ENCODE measurements around the gene GPR82.
"Not testable (repeated sequence)": the region's sequence is repeated elsewhere in the genome, so short reads cannot be mapped to it uniquely, and the experiment has no call there.

The GPR82 gene

GRCh38 chrX:41723826-41724225 lies at the start of gene GPR82:
TSS of gene GPR82 (plus strand) at chrX:41724181. CDS start at chrX:41727027, 2,846 bp downstream.
- no peak within 1 kb of the TSS for H3K4me3 ChIP-seq (ENCODE audit: low read depth in 1 of 2, low read length in 2 of 2)
- no peak within 1 kb of the TSS for H3K9ac ChIP-seq (ENCODE audit: low read length)
- H3K36me3 ChIP-seq (ENCODE audit: insufficient read depth, low read length), result no peaks in the 10 kb centered on the region
- H3K27ac ChIP-seq (ENCODE audit: low read depth, low read length), result no peak within 1 kb of the TSS
- no peaks in the 10 kb centered on the region for H3K27me3 ChIP-seq (ENCODE audit: control insufficient read depth in 1 of 2, insufficient read depth in 2 of 2, low read length in 2 of 2)
- H3K4me1 ChIP-seq (ENCODE audit: insufficient read depth, low read length), result no peaks in the 10 kb centered on the region
- peaks cover 3% of the 10 kb centered on the region for H3K9me3 ChIP-seq (ENCODE audit: low read length)

- not testable (repeated sequence) for H3K9me3 ChIP-seq (ENCODE audit: low read length); H3K4me3 ChIP-seq (ENCODE audit: low read depth in 1 of 2, low read length in 2 of 2); H3K4me1 ChIP-seq (ENCODE audit: insufficient read depth, low read length); H3K36me3 ChIP-seq (ENCODE audit: insufficient read depth, low read length); H3K9ac ChIP-seq (ENCODE audit: low read length); H3K27me3 ChIP-seq (ENCODE audit: control insufficient read depth in 1 of 2, insufficient read depth in 2 of 2, low read length in 2 of 2); H3K27ac ChIP-seq (ENCODE audit: low read depth, low read length)
Observed at GRCh38 chrX:41676361-41676760, 47.6 kb upstream of the GPR82 start.

GRCh38 chrX:41677183-41678060 lies 46.6 kb upstream of the GPR82 start:
- H3K27ac ChIP-seq (ENCODE audit: low read depth, low read length), result no peak overlapping the region
- no peak overlapping the region for H3K9ac ChIP-seq (ENCODE audit: low read length)
- no peaks in the 10 kb centered on the region for H3K4me1 ChIP-seq (ENCODE audit: insufficient read depth, low read length)
- H3K9me3 ChIP-seq (ENCODE audit: low read length), result no peaks in the 10 kb centered on the region
- H3K4me3 ChIP-seq (ENCODE audit: low read depth in 1 of 2, low read length in 2 of 2), result no peak overlapping the region
- H3K36me3 ChIP-seq (ENCODE audit: insufficient read depth, low read length), result no peaks in the 10 kb centered on the region
- H3K27me3 ChIP-seq (ENCODE audit: control insufficient read depth in 1 of 2, insufficient read depth in 2 of 2, low read length in 2 of 2), result no peaks in the 10 kb centered on the region

- H3K4me3 ChIP-seq (ENCODE audit: low read depth in 1 of 2, low read length in 2 of 2), result no peak overlapping the region
- H3K27me3 ChIP-seq (ENCODE audit: control insufficient read depth in 1 of 2, insufficient read depth in 2 of 2, low read length in 2 of 2), result no peaks in the 10 kb centered on the region
- H3K9me3 ChIP-seq (ENCODE audit: low read length), result no peaks in the 10 kb centered on the region
- H3K4me1 ChIP-seq (ENCODE audit: insufficient read depth, low read length), result no peaks in the 10 kb centered on the region
- H3K36me3 ChIP-seq (ENCODE audit: insufficient read depth, low read length), result no peaks in the 10 kb centered on the region
- H3K27ac ChIP-seq (ENCODE audit: low read depth, low read length), result no peak overlapping the region
- H3K9ac ChIP-seq (ENCODE audit: low read length), result no peak overlapping the region
Observed at GRCh38 chrX:41684138-41684537, 39.8 kb upstream of the GPR82 start.

- H3K27ac ChIP-seq (ENCODE audit: low read depth, low read length), result no peak overlapping the region
- no peaks in the 10 kb centered on the region for H3K9me3 ChIP-seq (ENCODE audit: low read length)
- no peaks in the 10 kb centered on the region for H3K27me3 ChIP-seq (ENCODE audit: control insufficient read depth in 1 of 2, insufficient read depth in 2 of 2, low read length in 2 of 2)
- H3K4me1 ChIP-seq (ENCODE audit: insufficient read depth, low read length), result no peaks in the 10 kb centered on the region
- H3K36me3 ChIP-seq (ENCODE audit: insufficient read depth, low read length), result no peaks in the 10 kb centered on the region
- H3K9ac ChIP-seq (ENCODE audit: low read length), result no peak overlapping the region
- no peak overlapping the region for H3K4me3 ChIP-seq (ENCODE audit: low read depth in 1 of 2, low read length in 2 of 2)
Observed at GRCh38 chrX:41684940-41685339, 39.0 kb upstream of the GPR82 start.

GRCh38 chrX:41686788-41687187 lies 37.2 kb upstream of the GPR82 start:
- H3K36me3 ChIP-seq (ENCODE audit: insufficient read depth, low read length), result no peaks in the 10 kb centered on the region
- H3K27ac ChIP-seq (ENCODE audit: low read depth, low read length), result no peak overlapping the region
- no peaks in the 10 kb centered on the region for H3K27me3 ChIP-seq (ENCODE audit: control insufficient read depth in 1 of 2, insufficient read depth in 2 of 2, low read length in 2 of 2)
- no peaks in the 10 kb centered on the region for H3K9me3 ChIP-seq (ENCODE audit: low read length)
- no peak overlapping the region for H3K4me3 ChIP-seq (ENCODE audit: low read depth in 1 of 2, low read length in 2 of 2)
- H3K4me1 ChIP-seq (ENCODE audit: insufficient read depth, low read length), result no peaks in the 10 kb centered on the region
- H3K9ac ChIP-seq (ENCODE audit: low read length), result no peak overlapping the region

GRCh38 chrX:41688156-41688555 lies 35.8 kb upstream of the GPR82 start:
- Histone ChIP-seq H3K9ac (ENCODE audit: low read length) (no peak overlapping the region), H3K9me3 (ENCODE audit: low read length) (no peaks in the 10 kb centered on the region), H3K4me3 (ENCODE audit: low read depth in 1 of 2, low read length in 2 of 2) (no peak overlapping the region), H3K27ac (ENCODE audit: low read depth, low read length) (no peak overlapping the region), H3K36me3 (ENCODE audit: insufficient read depth, low read length) (no peaks in the 10 kb centered on the region), H3K4me1 (ENCODE audit: insufficient read depth, low read length) (no peaks in the 10 kb centered on the region), H3K27me3 (ENCODE audit: control insufficient read depth in 1 of 2, insufficient read depth in 2 of 2, low read length in 2 of 2) (no peaks in the 10 kb centered on the region)

- H3K9ac ChIP-seq (ENCODE audit: low read length), result no peak within 1 kb of the TSS
- H3K4me1 ChIP-seq (ENCODE audit: insufficient read depth, low read length), result no peaks in the 10 kb centered on the region
- no peak within 1 kb of the TSS for H3K4me3 ChIP-seq (ENCODE audit: low read depth in 1 of 2, low read length in 2 of 2)
Observed at GRCh38 chrX:41688835-41689234, 35.1 kb upstream of the GPR82 start, which contains the start of gene GPR34. TSS of gene GPR34 (plus strand) at chrX:41688973. CDS start at chrX:41695634, 6,661 bp downstream.

GRCh38 chrX:41689711-41690110 lies 34.3 kb upstream of the GPR82 start:
- Histone ChIP-seq H3K4me3 (ENCODE audit: low read depth in 1 of 2, low read length in 2 of 2) (no peak overlapping the region), H3K4me1 (ENCODE audit: insufficient read depth, low read length) (no peaks in the 10 kb centered on the region), H3K9ac (ENCODE audit: low read length) (no peak overlapping the region), H3K9me3 (ENCODE audit: low read length) (no peaks in the 10 kb centered on the region), H3K36me3 (ENCODE audit: insufficient read depth, low read length) (no peaks in the 10 kb centered on the region), H3K27ac (ENCODE audit: low read depth, low read length) (no peak overlapping the region), H3K27me3 (ENCODE audit: control insufficient read depth in 1 of 2, insufficient read depth in 2 of 2, low read length in 2 of 2) (no peaks in the 10 kb centered on the region)

More at GRCh38 chrX:41688835-41689234, 35.1 kb upstream of the GPR82 start, which contains the start of gene GPR34:
- no peaks in the 10 kb centered on the region for H3K27me3 ChIP-seq (ENCODE audit: control insufficient read depth in 1 of 2, insufficient read depth in 2 of 2, low read length in 2 of 2)
- H3K27ac ChIP-seq (ENCODE audit: low read depth, low read length), result no peak within 1 kb of the TSS
- no peaks in the 10 kb centered on the region for H3K9me3 ChIP-seq (ENCODE audit: low read length)
- H3K36me3 ChIP-seq (ENCODE audit: insufficient read depth, low read length), result no peaks in the 10 kb centered on the region

- Histone ChIP-seq H3K9me3 (ENCODE audit: low read length) (no peaks in the 10 kb centered on the region), H3K27ac (ENCODE audit: low read depth, low read length) (no peak overlapping the region), H3K27me3 (ENCODE audit: control insufficient read depth in 1 of 2, insufficient read depth in 2 of 2, low read length in 2 of 2) (no peaks in the 10 kb centered on the region), H3K36me3 (ENCODE audit: insufficient read depth, low read length) (no peaks in the 10 kb centered on the region), H3K4me1 (ENCODE audit: insufficient read depth, low read length) (no peaks in the 10 kb centered on the region), H3K4me3 (ENCODE audit: low read depth in 1 of 2, low read length in 2 of 2) (no peak overlapping the region), H3K9ac (ENCODE audit: low read length) (no peak overlapping the region)
Observed at GRCh38 chrX:41692162-41692749, 31.7 kb upstream of the GPR82 start.

GRCh38 chrX:41693024-41693423 lies 31.0 kb upstream of the GPR82 start:
- H3K9ac ChIP-seq (ENCODE audit: low read length), result no peak overlapping the region
- no peaks in the 10 kb centered on the region for H3K27me3 ChIP-seq (ENCODE audit: control insufficient read depth in 1 of 2, insufficient read depth in 2 of 2, low read length in 2 of 2)
- no peaks in the 10 kb centered on the region for H3K4me1 ChIP-seq (ENCODE audit: insufficient read depth, low read length)
- no peaks in the 10 kb centered on the region for H3K36me3 ChIP-seq (ENCODE audit: insufficient read depth, low read length)
- no peaks in the 10 kb centered on the region for H3K9me3 ChIP-seq (ENCODE audit: low read length)
- no peak overlapping the region for H3K4me3 ChIP-seq (ENCODE audit: low read depth in 1 of 2, low read length in 2 of 2)
- no peak overlapping the region for H3K27ac ChIP-seq (ENCODE audit: low read depth, low read length)

All from muscle layer of colon (tissue), 2 donors.